RWPE1 (cell line): ENCODE data around the gene VAPB.

Experiments
- CTCF ChIA-PET: fragments of 350-600 bp; sonication (Branson Sonifier 250); formaldehyde crosslinking; extraction: SDS; loops from one replicate; lab custom pipeline; 2021; lab: Yijun Ruan, JAX
- POLR2A ChIA-PET: fragments of 400-600 bp; formaldehyde crosslinking; extraction: SDS; loops from one replicate; lab custom pipeline; 2020; ENCODE audit warnings: antibody characterized with exemption; ENCODE audit not compliant: low non-redundant PET; lab: Yijun Ruan, JAX
- DNase-seq: peaks from one replicate; pipeline ENCODE4 v3.0.0; 2012; ENCODE audit warnings: low spot score
- H3K27ac ChIP-seq: fragments of 450-650 bp; 2 replicates; pipeline ENCODE4 v1.5.1; 2017
- TF ChIP-seq, protein P1 (sequence below): fragments of 450-650 bp; conservative IDR thresholded peaks from 2 replicates; pipeline ENCODE4 v1.5.1; 2017; ENCODE audit warnings: low read depth, mild to moderate bottlenecking

VAPB gene

DNA sequence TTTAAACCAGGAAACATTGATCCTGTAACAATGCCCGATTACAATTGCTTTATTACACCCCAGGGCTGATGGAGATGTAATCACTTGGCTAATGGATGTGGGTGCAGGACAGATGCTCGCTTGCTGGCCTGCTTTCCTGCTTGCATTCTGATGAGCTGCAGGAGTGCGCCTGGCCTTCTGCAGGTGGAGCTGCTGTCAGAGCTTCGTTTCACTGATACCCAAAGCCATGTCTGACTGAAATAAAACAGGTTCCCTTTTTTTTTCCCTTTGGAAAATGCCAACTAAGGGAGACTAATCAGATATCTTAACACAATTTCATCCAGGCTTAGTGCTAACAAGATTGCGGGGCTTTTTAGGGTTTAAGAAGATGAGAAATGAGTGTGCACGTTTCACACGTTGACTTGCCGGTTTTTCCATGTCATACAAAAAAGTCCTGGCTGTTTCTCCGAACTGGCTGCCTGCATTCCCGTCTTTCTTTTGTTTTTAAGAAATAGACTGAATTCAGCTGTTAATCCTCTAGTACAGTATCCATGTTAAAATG is 60.7 kb downstream of the VAPB start:
- CTCF ChIA-PET = interaction anchor here (0.5 to 0.6 kb wide), 2 partner anchors 13 to 515 kb away, joined by 4 to 5 read pairs; no protein-coding TSS in a partner anchor
- H3K27ac ChIP-seq = no peak overlapping the region
- TF ChIP-seq, protein P1, sequence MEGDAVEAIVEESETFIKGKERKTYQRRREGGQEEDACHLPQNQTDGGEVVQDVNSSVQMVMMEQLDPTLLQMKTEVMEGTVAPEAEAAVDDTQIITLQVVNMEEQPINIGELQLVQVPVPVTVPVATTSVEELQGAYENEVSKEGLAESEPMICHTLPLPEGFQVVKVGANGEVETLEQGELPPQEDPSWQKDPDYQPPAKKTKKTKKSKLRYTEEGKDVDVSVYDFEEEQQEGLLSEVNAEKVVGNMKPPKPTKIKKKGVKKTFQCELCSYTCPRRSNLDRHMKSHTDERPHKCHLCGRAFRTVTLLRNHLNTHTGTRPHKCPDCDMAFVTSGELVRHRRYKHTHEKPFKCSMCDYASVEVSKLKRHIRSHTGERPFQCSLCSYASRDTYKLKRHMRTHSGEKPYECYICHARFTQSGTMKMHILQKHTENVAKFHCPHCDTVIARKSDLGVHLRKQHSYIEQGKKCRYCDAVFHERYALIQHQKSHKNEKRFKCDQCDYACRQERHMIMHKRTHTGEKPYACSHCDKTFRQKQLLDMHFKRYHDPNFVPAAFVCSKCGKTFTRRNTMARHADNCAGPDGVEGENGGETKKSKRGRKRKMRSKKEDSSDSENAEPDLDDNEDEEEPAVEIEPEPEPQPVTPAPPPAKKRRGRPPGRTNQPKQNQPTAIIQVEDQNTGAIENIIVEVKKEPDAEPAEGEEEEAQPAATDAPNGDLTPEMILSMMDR = no peak
- POLR2A ChIA-PET = no interaction called here
- no peak for DNase-seq

DNA sequence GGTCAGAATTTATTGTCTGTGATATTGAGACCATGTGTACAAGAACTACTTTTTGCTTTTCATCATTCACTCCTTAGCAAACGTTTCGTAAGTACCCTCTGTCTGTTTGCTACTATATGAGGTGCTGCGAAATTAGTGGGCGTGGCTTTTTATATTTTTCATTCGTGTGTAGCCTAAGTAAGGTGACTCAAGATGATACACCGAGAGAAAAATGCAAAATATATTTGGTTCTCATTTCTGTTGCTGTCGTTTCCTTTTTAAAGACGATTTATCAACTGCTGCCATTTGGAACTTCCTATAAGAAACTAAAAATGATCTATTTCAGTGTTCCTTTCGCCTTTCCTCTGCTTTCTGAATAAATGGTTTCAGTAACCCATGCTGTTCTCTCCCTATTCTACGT is 61.2 kb downstream of the VAPB start:
- DNase-seq = no peak
- ChIA-PET POLR2A (no interaction called here), CTCF (interaction anchor here (0.6 kb wide), 1 partner anchor 14 kb away, joined by 5 read pairs; no protein-coding TSS in a partner anchor)
- H3K27ac ChIP-seq = no peak overlapping the region
- TF ChIP-seq, protein P1 = no peak

DNA sequence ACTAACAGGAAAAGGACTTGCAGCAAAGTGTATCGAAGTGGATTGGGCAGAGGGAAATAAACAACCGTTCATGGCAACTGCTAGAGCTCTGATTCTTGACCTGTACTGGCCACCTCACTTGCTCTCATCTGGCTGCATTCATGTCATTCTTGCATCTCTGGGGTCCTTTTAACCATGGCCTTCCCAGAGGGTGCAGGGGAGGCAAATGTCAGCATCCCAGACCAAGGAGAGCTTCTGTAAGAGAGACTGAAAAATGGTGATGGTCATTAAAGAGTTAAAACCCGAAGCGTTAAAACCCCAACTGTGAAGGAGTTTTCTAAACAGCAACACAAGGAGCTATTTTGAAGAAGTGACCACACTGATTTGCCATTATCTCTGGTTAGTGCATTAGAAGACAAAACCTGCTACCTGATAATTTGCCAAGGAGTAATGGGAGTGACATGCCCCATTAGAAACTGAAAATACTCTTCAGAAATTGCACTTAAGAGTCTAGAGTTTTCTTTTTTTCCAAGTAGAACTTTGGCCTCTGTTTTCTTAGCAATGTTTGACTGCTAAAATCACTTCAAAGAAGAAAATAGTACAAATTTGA is 63.7 kb downstream of the VAPB start:
- ChIA-PET CTCF (no interaction called here), POLR2A (no interaction called here)
- TF ChIP-seq, protein P1 = no peak
- no peak overlapping the region for H3K27ac ChIP-seq
- DNase-seq = no peak

DNA sequence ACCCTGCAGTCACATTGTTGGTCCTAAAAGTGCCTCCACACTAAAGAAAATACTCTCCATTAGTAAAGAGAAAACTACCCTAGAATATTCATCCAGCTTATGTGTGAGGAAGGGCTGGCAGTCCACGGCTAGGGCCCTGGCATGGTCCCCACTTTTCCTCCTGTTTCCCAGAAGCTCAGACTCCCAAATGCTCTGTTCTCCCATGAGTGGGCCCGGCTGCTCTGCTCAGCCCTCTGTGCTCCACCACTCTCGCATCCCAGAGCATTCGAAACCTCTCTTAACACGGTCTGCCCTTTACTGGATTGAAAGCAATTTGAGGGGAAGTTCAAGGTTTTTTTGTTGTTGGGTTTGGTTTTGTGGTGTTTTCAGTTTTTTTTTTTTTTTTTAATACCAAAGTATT is 64.4 kb downstream of the VAPB start:
- TF ChIP-seq, protein P1 = no peak
- H3K27ac ChIP-seq = no peak overlapping the region
- ChIA-PET POLR2A (no interaction called here), CTCF (no interaction called here)
- DNase-seq = no peak

DNA sequence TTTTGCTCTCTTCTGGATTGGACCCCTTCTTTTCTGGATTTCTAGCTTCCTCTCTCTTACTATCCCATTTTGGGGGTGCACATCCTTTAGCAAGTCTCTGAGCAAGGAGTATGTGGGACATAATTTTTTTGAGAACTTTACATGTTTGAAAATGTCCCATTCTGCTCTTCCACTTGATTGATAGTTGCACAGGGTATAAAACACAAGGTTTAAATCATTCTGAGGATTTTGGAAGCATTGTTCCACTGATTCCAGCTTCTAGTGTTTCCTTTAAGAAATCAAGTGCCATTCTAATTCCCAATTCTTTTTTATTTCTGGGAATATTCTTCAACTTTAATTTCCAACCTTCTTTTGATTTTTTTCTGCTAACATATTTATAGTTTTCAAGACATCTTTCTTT is 65.4 kb downstream of the VAPB start:
- DNase-seq = no peak
- no peak overlapping the region for H3K27ac ChIP-seq
- TF ChIP-seq, protein P1 = no peak
- ChIA-PET CTCF (interaction anchor here (0.5 to 1.1 kb wide), 6 partner anchors 10 to 196 kb away, joined by 3 to 6 read pairs (median 3); no protein-coding TSS in a partner anchor), POLR2A (no interaction called here)

DNA sequence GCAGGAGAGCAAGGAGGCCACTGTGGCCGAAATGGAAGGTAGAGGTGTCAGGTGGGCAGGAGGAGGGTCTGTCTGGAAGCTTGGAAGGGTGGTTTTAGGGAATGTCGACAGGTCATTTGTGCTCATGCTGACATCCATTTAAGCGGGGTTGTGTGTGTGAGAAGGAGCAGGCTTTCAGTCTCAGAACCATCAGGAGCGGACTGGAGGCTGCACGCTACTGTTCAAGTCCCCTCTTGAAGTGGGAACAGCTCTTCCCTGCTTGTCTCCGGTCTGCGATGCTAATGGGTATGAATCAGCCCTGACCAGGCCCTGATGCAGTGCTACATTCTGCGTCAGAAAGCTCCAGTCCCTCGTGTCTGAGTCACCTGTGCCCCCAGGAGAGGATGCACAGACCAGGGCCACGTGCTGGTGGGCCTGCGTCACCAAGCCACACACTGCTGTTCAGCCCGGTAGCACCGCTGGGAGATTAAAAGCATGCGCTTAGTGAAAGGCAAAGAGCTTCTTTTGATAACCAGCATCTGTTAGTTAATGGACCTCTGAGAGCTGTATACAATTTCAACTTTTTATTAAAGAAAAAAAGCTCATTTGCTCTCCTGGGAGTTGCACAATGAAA is 68.2 kb downstream of the VAPB start:
- CTCF ChIA-PET = interaction anchor here (0.9 kb wide), 1 partner anchor 223 kb away, joined by 4 read pairs; no protein-coding TSS in a partner anchor
- H3K27ac ChIP-seq = peak overlapping the region; percentile 68
- TF ChIP-seq, protein P1 = no peak
- POLR2A ChIA-PET = no interaction called here
- peak; percentile 83 for DNase-seq
